GM21515 (cell line): ENCODE measurements around the gene CERK.
"Not testable (repeated sequence)": the region's sequence is repeated elsewhere in the genome, so short reads cannot be mapped to it uniquely, and the experiment has no call there.

Experiments used
- ATAC-seq: cut with Tn5 transposase; IDR thresholded peaks from one replicate; pipeline ENCODE4 v1.9.1; 2021; ENCODE audit not compliant: unreplicated experiment

The CERK gene

DNA sequence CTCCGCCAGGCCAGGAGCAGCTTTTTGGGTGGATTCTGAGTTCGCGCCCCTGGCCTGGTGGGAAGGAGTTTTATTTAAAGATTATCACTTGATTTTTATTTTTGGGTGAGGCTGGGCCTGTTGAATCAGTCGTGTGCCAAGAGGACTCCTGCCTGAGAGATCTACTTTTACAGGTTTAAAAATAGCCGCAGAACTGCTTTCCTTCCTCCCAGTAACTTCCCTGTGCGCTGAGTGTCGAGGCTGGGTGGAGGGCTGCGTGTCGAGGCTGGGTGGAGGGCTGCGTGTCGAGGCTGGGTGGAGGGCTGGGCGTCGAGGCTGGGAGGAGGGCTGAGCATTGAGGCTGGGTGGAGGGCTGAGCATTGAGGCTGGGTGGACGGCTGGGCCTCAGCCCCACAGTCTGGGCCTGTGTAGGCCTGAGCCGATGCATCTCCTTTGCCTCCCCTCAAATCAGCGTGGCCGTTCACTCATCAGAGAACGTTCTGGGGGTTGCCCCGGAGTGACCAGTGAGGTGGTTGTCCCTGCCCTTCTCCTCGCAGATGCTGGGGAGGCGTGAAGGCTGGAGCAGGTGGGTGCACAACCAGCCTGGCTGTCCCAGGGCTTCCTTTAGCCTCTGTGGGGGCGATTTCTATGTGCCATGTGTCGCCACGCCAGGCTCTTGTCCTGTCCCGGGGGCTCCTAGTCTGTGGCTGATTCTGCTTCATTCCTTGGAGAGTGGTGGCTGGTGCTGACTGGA is 87.8 kb downstream of the CERK start:
- ATAC-seq = no peak

- no peak for ATAC-seq
Observed at GRCh38 chr22:46649141-46650077, 88.6 kb downstream of the CERK start.

DNA sequence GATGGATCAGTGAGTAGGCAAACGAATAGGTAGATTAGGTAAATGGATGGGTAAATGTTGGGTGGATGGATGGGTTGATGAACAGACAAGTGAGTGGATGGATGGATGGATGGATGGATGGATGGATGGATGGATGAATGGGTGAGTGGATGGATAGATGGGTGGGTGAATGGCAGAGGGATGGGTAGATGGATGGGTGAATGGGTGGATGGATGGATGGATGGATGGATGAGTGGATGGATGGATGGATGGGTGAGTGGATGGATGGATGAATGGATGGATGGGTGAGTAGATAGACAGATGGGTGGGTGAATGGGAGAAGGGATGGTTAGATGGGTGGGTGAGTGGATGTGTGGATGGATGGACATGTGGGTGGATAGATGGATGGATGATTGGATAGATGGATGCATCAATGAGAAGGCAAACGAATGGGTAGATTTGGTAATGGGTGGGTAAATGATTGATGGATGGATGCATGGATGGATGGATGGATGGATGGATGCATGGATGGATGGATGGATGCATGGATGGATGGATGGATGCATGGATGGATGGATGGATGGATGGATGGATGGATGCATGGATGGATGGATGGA is 89.7 kb downstream of the CERK start:
- not testable (repeated sequence) for ATAC-seq

DNA sequence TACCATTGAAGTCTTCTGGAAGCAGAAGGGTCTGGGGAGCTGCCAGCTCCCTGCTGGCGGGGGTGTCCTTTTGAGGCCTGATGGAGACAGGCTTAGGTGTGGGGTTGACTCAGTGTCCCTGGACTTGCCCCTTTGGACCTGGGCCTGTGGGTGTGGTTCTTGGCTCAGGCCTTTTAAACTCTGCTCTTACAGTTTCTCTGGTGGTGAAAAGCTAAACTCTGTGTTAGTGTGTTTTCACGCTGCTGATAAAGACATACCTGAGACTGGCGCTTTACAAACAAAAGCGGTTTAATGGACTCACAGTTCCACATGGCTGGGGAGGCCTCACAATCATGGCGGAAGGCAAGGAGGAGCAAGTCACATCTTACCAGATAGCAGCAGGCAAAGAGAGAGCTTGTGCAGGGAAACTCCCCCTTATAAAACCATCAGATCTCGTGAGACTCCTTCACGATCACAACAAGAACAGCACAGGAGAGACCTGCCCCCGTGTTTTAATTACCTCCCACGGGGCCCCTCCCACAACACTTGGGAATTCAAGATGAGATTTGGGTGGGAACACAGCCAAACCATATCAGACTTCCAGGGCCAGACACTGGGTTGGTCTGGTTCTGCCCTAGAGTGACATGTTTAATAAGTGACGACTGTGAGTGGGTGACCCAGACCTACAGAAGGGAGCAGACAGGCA is 91.4 kb downstream of the CERK start:
- no peak for ATAC-seq

DNA sequence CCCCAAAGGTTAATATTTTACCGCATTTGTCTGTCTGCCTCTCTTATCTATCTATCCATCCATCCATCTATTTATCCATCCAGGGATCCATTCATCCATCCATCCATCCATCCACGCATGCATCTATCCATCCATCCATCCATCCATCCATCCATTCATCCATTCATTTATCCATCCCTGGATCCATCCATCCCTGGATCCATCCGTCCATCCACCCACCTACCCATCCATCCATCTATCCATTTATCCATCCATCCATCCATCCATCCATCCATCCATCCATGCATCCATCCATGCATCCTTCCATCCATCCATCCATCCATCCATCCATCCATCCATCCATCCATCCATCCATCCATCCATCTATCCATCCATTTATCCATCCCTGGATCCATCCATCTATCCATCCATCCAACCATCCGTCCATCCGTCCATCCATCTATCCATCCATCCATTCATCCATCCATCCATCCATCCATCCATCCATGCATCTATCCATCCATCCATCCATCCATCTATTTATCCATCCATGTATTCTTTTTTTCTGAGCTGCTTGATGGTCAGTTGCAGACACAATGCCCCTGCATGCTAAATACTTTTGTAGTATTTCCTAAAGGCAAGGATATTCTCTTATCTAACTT is 95.1 kb downstream of the CERK start:
- not testable (repeated sequence) for ATAC-seq

- ATAC-seq = no peak
Observed at GRCh38 chr22:46641811-46642266, 96.2 kb downstream of the CERK start.

DNA sequence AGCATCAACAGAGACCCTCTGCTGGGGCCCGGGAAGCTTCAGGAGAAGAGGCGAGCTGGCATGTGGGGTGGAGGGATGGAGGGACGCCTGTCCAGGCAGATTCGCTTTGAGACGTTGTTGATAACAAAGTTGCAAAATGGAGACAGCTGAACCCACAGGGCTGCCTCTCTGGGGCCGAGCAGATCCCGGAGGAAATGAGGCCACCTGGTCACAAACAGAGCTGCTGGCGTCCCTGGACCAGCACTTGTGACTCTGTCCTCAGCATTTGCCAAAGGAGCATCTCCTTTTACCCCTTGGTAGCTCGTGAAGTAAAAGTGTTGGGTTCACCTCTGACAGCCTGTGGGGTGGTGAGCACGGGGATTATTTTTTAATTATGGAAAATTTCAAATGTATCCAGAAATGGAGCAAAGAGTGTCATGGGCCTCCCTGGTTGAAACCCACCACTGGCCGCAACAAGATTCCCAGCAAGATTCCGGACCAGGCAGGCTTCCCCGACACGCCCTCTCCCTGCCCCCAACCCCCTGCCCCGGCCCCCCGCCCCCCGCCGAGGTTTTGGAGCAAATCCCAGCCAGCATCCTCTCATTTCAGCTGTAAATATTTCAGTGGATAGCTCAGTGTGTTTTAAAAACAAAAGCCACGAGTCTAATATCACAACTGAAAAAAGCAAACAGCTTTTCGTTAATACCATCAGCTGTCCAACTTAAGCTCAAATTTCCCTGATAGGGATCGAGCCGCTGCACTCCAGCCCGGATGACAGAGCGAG is 97.6 kb downstream of the CERK start:
- no peak for ATAC-seq

DNA sequence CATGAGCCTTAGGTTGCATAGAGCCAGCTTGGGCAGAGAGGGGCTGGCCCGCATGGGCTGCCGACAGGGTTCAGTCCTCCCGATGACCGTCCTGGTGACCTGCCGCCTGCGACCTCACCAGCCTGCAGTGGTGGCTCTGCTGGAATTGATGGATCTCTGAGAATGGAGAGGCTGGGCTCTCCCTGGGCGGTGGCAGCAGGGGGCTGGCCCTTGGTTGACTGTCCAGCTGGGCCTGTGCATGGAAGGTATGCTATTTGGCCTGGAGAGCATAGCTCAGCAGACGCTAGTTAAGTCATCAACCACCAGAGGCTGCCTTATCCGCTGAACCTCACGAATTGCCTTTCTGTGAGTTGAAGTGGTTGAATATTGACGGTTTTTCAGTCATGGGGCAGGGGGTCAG is 98.2 kb downstream of the CERK start:
- ATAC-seq = no peak

DNA sequence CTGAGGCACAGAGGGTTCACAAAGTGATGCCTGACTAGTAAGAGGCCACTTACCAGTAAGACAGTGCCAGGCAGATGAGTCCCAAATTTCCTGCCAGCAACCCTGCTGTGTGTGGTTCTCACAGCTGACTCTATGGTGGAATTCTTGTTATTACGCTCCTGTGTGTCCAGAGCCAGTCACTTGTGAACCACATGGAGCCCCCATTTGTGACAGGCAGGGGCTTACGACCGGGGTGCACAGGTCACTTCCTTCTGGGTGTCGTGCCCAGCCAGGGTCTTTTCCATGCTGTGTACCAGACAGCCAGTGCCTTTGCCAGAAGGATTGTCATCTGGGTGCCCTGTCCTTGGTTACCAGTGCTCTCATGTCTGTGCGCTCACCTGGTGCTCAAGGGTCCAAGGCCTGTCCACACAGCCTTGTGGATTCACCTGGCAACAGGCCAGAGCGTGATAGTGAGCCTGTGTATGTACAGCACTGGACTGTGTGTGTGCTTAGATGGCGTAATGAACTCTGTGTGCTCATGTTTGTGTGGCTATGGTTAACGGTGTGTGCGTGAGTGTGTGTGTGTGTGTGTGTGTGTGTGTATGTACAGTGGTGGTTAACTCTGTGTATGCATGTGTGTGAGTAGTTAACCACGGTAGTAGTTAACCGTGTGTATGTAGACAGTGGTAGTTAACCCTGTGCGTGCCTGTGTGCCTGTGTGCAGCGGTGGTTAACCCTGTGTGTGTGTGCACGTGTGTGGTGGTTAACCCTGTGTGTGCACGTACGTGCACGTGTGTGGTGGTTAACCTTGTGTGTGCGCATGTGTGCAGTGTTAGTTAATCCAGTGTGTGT is 99.2 kb downstream of the CERK start:
- ATAC-seq = no peak

- ATAC-seq = no peak
Observed at GRCh38 chr22:46637711-46638600, 100.1 kb downstream of the CERK start.

DNA sequence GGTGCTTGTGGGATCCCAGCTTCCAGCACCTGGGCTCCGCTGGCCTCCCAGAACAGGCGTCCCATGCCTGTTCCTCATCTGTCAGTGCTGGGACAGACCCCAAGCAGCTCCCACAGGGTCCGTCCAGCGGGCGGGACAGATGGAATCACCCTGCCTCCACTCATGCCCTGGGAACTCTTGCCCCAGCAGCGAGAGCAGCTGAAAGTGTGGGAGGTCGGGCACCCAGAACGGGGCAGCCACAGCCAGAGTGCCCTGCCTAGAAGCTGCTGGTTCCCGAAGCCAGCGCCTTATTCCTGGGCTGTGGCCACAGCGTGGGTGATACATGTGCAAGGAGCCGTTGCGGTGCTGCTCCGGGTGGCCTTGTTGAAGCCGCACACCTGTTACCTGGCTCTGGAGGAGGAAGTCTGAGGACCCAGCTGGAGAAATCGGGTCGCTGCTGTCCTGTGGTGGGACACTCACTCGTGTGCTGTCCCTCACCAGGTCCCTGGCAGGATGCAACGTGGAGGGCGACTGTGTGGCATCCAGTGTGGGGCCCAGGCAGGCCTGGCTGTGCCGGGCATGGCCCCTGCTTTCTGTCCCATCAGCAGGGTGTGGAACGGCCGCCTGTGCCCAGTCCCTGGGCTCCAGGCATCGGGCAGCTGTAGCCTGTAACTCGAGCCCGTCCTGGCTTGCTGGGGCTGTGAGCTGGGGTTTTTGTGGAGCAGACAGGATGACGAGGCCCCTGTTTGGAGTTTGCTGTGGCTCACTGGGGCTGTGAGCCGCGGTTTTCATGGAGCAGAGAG is 101.6 kb downstream of the CERK start:
- ATAC-seq = no peak

DNA sequence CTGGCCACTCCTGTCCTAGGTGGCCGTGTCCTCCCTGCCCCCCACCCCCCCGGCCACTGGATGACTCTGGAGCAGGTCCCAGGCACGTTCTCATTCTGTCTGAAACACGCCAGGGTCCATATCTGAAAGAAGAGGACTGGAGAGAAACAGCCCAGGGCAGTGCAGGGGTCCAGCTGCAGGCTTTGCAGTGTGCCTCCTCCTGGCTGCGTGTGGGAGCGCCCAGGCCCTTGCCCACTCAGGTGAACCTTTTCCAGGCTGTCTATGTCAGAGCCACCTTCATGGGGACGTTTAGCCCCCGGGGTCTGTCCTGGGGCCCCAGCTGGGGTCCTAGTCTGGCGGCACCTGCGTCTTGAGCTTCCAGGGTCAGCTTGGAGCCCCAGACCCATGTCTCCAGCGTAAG is 102.3 kb downstream of the CERK start:
- ATAC-seq = no peak

- ATAC-seq = not testable (repeated sequence)
Observed at GRCh38 chr22:46634973-46635685, 102.9 kb downstream of the CERK start.
